SK-N-SH (cell line): ENCODE results near the gene ARPC2. TPM values are rescaled to one million over a fixed set of nuclear protein-coding genes. Genes with fewer than 3 reads are reported as not detected.
"Not testable (repeated sequence)": the region's sequence is repeated elsewhere in the genome, so short reads cannot be mapped to it uniquely, and the experiment has no call there.

Experiments used
- CTCF ChIA-PET: fragments of 300-600, 350-600 bp; formaldehyde crosslinking; extraction: SDS; loops from one replicate; lab custom pipeline; 2021; lab: Yijun Ruan, JAX
- POLR2A ChIA-PET: fragments of 350-600 bp; sonication (Branson Sonifier 250); formaldehyde crosslinking; extraction: SDS; loops from one replicate; lab custom pipeline; 2020; ENCODE audit warnings: antibody characterized with exemption, inconsistent platforms; lab: Yijun Ruan, JAX
- DNase-seq: peaks from one replicate; pipeline ENCODE4 v3.0.0; 2012
- H2AFZ ChIP-seq: fragments of 200-600 bp; sonication (generic); 2 replicates; pipeline ENCODE4 v1.8.1; 2016; ENCODE audit warnings: antibody characterized with exemption, mild to moderate bottlenecking, low read depth
- H3F3A ChIP-seq: fragments of 200-600 bp; sonication (generic); replicated peaks from 2 replicates; pipeline ENCODE3; 2016; ENCODE audit warnings: antibody characterized with exemption, mild to moderate bottlenecking; ENCODE audit not compliant: insufficient read depth
- H3K27ac ChIP-seq, 2 experiments: fragments of 200-500 bp in 1 of 2; fragments of 200-600 bp in 1 of 2; sonication (Bioruptor generic) in 1 of 2; sonication (generic), shearing (Covaris generic) in 1 of 2; 2 replicates each; pipeline versions ENCODE4 v1.5.1 to v1.6.1; 2014 to 2016; ENCODE audit warnings: low read depth in 2 of 2, inconsistent platforms in 1 of 2, low read length in 1 of 2, mild to moderate bottlenecking in 1 of 2, mixed read lengths in 1 of 2
- H3K27me3 ChIP-seq: fragments of 200-600 bp; sonication (generic), shearing (Covaris generic); 2 replicates; pipeline ENCODE4 v1.6.1; 2016; ENCODE audit warnings: mixed run types; ENCODE audit not compliant: insufficient read depth
- H3K36me3 ChIP-seq, 2 experiments: fragments of 200-500 bp in 1 of 2; fragments of 200-600 bp in 1 of 2; sonication (Bioruptor generic) in 1 of 2; sonication (generic) in 1 of 2; replicated peaks in 1 of 2; 2 replicates each; pipeline versions ENCODE3 to v1.5.1; 2014 to 2016; ENCODE audit warnings: low read length in 1 of 2, mild to moderate bottlenecking in 1 of 2; ENCODE audit not compliant: insufficient read depth in 2 of 2, control insufficient read depth in 1 of 2
- H3K4me1 ChIP-seq, 2 experiments: fragments of 200-500 bp in 1 of 2; fragments of 200-600 bp in 1 of 2; sonication (Bioruptor generic) in 1 of 2; sonication (generic), shearing (Covaris generic) in 1 of 2; 2 replicates each; pipeline versions ENCODE4 v1.5.1 to v1.6.1; 2014 to 2016; ENCODE audit warnings: low read depth in 1 of 2, low read length in 1 of 2, mixed run types in 1 of 2; ENCODE audit not compliant: insufficient read depth in 2 of 2, control insufficient read depth in 1 of 2
- H3K4me2 ChIP-seq: fragments of 200-600 bp; sonication (generic), shearing (Covaris generic); 2 replicates; pipeline ENCODE4 v1.6.1; 2017; ENCODE audit warnings: mixed run types
- H3K4me3 ChIP-seq, 2 experiments: fragments of 200-500 bp in 1 of 2; fragments of 200-600 bp in 1 of 2; sonication (Bioruptor generic) in 1 of 2; sonication (generic), shearing (Covaris generic) in 1 of 2; 2 replicates each; pipeline versions ENCODE4 v1.5.1 to v1.8.1; 2014 to 2016; ENCODE audit warnings: low read depth in 2 of 2, inconsistent platforms in 1 of 2, low read length in 1 of 2, mild to moderate bottlenecking in 1 of 2, mixed read lengths in 1 of 2, moderate library complexity in 1 of 2
- H3K79me2 ChIP-seq: fragments of 200-600 bp; sonication (generic); 2 replicates; pipeline ENCODE4 v1.8.1; 2017; ENCODE audit warnings: mild to moderate bottlenecking; ENCODE audit not compliant: insufficient read depth
- H3K9ac ChIP-seq: fragments of 200-600 bp; sonication (generic); 2 replicates; pipeline ENCODE4 v1.6.1; 2017; ENCODE audit warnings: mixed run types
- H3K9me2 ChIP-seq: fragments of 200-600 bp; sonication (generic); 2 replicates; pipeline ENCODE4 v1.6.1; 2017; ENCODE audit warnings: mixed run types
- H3K9me3 ChIP-seq: fragments of 200-600 bp; sonication (generic); 2 replicates; pipeline ENCODE4 v1.6.1; 2017; ENCODE audit warnings: mixed run types, mild to moderate bottlenecking, moderate library complexity
- H4K20me1 ChIP-seq: fragments of 200-600 bp; sonication (generic); 2 replicates; pipeline ENCODE4 v1.6.1; 2017; ENCODE audit warnings: mild to moderate bottlenecking, mixed run types; ENCODE audit not compliant: insufficient read depth
- CHD2 ChIP-seq: fragments of 150-350 bp; IDR thresholded peaks from 2 replicates; pipeline ENCODE4 v1.6.1; 2018; ENCODE audit warnings: low read length; ENCODE audit not compliant: partially characterized antibody
- EP300 ChIP-seq, 2 experiments: IDR thresholded peaks; 2 replicates each; pipeline versions ENCODE4 v1.4.0 to v1.6.1; 2012; ENCODE audit warnings: borderline replicate concordance in 1 of 2, low read depth in 1 of 2, low read length in 1 of 2
- EZH2phosphoT487 ChIP-seq: fragments of 200-600 bp; sonication (generic); IDR thresholded peaks from 2 replicates; pipeline ENCODE4 v1.6.1; 2017; ENCODE audit warnings: low read depth, mixed run types, mild to moderate bottlenecking, antibody characterized with exemption, moderate library complexity, borderline replicate concordance
- FOSL2 ChIP-seq: IDR thresholded peaks from 2 replicates; pipeline ENCODE4 v1.4.0; 2012; ENCODE audit warnings: low read depth, mild to moderate bottlenecking, moderate library complexity, borderline replicate concordance
- FOXJ3 ChIP-seq: sonication (generic); formaldehyde crosslinking; IDR thresholded peaks from 2 replicates; pipeline ENCODE4 v1.5.1; 2020; ENCODE audit warnings: mild to moderate bottlenecking, missing genetic modification reagents
- GABPA ChIP-seq: IDR thresholded peaks from 2 replicates; pipeline ENCODE4 v1.4.0; 2012; ENCODE audit warnings: low read depth, mild to moderate bottlenecking
- GATA2 ChIP-seq: sonication (generic); formaldehyde crosslinking; IDR thresholded peaks from 2 replicates; pipeline ENCODE4 v1.5.0; 2020; ENCODE audit warnings: mild to moderate bottlenecking, missing genetic modification reagents
- MAX ChIP-seq: IDR thresholded peaks from 2 replicates; pipeline ENCODE4 v1.4.0; 2012; ENCODE audit warnings: low read depth
- POLR2AphosphoS5 ChIP-seq: IDR thresholded peaks from 2 replicates; pipeline ENCODE4 v1.6.1; 2012; ENCODE audit warnings: low read depth, low read length
- RAD21 ChIP-seq: IDR thresholded peaks from 2 replicates; pipeline ENCODE4 v1.6.1; 2012; ENCODE audit warnings: mild to moderate bottlenecking, low read length
- RCOR1 ChIP-seq: fragments of 150-350 bp; IDR thresholded peaks from 2 replicates; pipeline ENCODE4 v1.6.1; 2017; ENCODE audit warnings: antibody characterized with exemption, low read length
- RFX5 ChIP-seq: IDR thresholded peaks from 2 replicates; pipeline ENCODE4 v1.6.1; 2012; ENCODE audit warnings: mild to moderate bottlenecking, improper control_type of control experiment, low read length
- RXRA ChIP-seq: IDR thresholded peaks from 2 replicates; pipeline ENCODE4 v1.4.0; 2012; ENCODE audit warnings: low read depth, mild to moderate bottlenecking, borderline replicate concordance
- SIN3A ChIP-seq: IDR thresholded peaks from 2 replicates; pipeline ENCODE4 v1.6.1; 2012; ENCODE audit warnings: low read depth, mild to moderate bottlenecking, low read length, moderate library complexity, borderline replicate concordance
- SMC3 ChIP-seq: IDR thresholded peaks from 2 replicates; pipeline ENCODE4 v1.6.1; 2012; ENCODE audit warnings: low read depth, low read length, improper control_type of control experiment
- TEAD4 ChIP-seq: IDR thresholded peaks from 2 replicates; pipeline ENCODE4 v1.4.0; 2012; ENCODE audit warnings: mild to moderate bottlenecking, borderline replicate concordance; ENCODE audit not compliant: insufficient read depth
- USF1 ChIP-seq: IDR thresholded peaks from 2 replicates; pipeline ENCODE4 v1.4.0; 2012; ENCODE audit warnings: low read depth, borderline replicate concordance
- YY1 ChIP-seq: IDR thresholded peaks from 2 replicates; pipeline ENCODE4 v1.4.0; 2012; ENCODE audit warnings: low read depth, mild to moderate bottlenecking
- ZBTB33 ChIP-seq: IDR thresholded peaks from 2 replicates; pipeline ENCODE4 v1.4.0; 2012; ENCODE audit warnings: low read depth, borderline replicate concordance
- WGBS: methylation state at CpG from one replicate; pipeline ENCODE4 v1.1.6; 2017; ENCODE audit warnings: low lambda C conversion rate; 5-methylcytosine and 5-hydroxymethylcytosine counted together
- polyA plus RNA-seq, 3 experiments: library from polyadenylated mRNA; depleted of rRNA; stranded (reverse); fragments of >200 nt; gene quantifications; 2 replicates each; pipeline ENCODE4 v1.2.3, GENCODE V29; 2012
- TF ChIP-seq, protein P1 (sequence below): fragments of 200-600 bp; sonication (generic); IDR thresholded peaks from 2 replicates; pipeline ENCODE4 v1.6.1; 2017; ENCODE audit warnings: antibody characterized with exemption, mild to moderate bottlenecking, moderate library complexity
- TF ChIP-seq, protein P2 (sequence below): IDR thresholded peaks from 2 replicates; pipeline ENCODE4; 2012
- TF ChIP-seq, protein P3 (sequence below): fragments of 150-350 bp; IDR thresholded peaks from 2 replicates; pipeline ENCODE4 v1.6.1; 2017; ENCODE audit warnings: antibody characterized with exemption, low read length, low read depth, borderline replicate concordance
- TF ChIP-seq, protein P4 (sequence below): fragments of 150-350 bp; IDR thresholded peaks from 2 replicates; pipeline ENCODE4 v1.6.1; 2016; ENCODE audit warnings: mild to moderate bottlenecking, low read depth, low read length

The ARPC2 gene
- polyA plus RNA-seq, 1 of the 3 experiments (the other 2 are of a cell fraction), result 319 TPM

- TF ChIP-seq ZBTB33 (no peak), CHD2 (peak; percentile 40), FOXJ3 (CRISPR knock-in tag) (no peak), YY1 (no peak), RCOR1 (no peak), GABPA (no peak), TEAD4 (no peak), EZH2phosphoT487 (no peak), SIN3A (no peak), POLR2AphosphoS5 (no peak), GATA2 (CRISPR knock-in tag) (no peak), MAX (no peak), EP300 (IDR thresholded peaks at IDR 0.05; ENCODE audit: borderline replicate concordance in 1 of 2, low read depth in 1 of 2, low read length in 1 of 2) (no peak), RXRA (no peak), RAD21 (peak; percentile 84), FOSL2 (no peak), RFX5 (no peak), SMC3 (peak; percentile 85), USF1 (no peak)
- TF ChIP-seq, protein P1, sequence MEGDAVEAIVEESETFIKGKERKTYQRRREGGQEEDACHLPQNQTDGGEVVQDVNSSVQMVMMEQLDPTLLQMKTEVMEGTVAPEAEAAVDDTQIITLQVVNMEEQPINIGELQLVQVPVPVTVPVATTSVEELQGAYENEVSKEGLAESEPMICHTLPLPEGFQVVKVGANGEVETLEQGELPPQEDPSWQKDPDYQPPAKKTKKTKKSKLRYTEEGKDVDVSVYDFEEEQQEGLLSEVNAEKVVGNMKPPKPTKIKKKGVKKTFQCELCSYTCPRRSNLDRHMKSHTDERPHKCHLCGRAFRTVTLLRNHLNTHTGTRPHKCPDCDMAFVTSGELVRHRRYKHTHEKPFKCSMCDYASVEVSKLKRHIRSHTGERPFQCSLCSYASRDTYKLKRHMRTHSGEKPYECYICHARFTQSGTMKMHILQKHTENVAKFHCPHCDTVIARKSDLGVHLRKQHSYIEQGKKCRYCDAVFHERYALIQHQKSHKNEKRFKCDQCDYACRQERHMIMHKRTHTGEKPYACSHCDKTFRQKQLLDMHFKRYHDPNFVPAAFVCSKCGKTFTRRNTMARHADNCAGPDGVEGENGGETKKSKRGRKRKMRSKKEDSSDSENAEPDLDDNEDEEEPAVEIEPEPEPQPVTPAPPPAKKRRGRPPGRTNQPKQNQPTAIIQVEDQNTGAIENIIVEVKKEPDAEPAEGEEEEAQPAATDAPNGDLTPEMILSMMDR, result peak; percentile 88
- TF ChIP-seq, protein P2, sequence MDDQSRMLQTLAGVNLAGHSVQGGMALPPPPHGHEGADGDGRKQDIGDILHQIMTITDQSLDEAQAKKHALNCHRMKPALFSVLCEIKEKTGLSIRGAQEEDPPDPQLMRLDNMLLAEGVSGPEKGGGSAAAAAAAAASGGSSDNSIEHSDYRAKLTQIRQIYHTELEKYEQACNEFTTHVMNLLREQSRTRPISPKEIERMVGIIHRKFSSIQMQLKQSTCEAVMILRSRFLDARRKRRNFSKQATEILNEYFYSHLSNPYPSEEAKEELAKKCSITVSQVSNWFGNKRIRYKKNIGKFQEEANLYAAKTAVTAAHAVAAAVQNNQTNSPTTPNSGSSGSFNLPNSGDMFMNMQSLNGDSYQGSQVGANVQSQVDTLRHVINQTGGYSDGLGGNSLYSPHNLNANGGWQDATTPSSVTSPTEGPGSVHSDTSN, result no peak
- TF ChIP-seq, protein P3, sequence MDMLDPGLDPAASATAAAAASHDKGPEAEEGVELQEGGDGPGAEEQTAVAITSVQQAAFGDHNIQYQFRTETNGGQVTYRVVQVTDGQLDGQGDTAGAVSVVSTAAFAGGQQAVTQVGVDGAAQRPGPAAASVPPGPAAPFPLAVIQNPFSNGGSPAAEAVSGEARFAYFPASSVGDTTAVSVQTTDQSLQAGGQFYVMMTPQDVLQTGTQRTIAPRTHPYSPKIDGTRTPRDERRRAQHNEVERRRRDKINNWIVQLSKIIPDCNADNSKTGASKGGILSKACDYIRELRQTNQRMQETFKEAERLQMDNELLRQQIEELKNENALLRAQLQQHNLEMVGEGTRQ, result no peak
- TF ChIP-seq, protein P4, sequence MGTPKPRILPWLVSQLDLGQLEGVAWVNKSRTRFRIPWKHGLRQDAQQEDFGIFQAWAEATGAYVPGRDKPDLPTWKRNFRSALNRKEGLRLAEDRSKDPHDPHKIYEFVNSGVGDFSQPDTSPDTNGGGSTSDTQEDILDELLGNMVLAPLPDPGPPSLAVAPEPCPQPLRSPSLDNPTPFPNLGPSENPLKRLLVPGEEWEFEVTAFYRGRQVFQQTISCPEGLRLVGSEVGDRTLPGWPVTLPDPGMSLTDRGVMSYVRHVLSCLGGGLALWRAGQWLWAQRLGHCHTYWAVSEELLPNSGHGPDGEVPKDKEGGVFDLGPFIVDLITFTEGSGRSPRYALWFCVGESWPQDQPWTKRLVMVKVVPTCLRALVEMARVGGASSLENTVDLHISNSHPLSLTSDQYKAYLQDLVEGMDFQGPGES, result no peak
These were observed 55.7 kb downstream of the ARPC2 start (continued) for GRCh38 chr2:218272531-218273212.

DNA sequence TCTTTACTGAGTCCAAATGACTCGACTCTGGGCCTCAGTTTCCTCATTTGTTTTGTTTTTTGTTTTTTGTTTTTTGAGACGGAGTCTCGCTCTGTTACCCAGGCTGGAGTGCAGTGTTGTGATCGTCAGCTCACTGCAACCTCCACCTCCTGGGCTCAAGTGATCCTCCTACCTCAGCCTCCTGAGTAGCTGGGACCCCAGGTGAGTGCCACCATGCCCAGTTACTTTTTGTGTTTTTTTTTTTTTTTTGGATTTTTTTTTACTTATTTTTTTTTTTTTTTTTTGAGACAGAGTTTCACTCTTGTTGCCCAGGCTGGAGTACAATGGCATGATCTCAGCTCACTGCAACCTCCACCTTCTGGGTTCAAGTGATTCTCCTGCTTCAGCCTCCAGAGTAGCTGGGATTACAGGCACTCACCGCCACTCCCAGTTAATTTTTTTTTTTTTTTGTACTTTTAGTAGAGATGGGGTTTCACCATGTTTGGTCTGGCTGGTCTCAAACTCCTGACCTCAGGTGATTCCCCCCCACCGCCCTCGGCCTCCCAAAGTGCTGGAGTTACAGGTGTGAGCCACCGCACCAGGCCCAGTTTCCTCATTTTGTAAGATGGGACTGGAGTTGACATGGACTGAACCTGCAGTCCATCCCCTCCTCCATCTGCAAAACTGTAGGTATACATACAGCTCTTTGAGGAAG is 56.4 kb downstream of the ARPC2 start:
- H3F3A ChIP-seq, H3K4me3 ChIP-seq, H3K27me3 ChIP-seq, DNase-seq, POLR2A ChIA-PET, H3K27ac ChIP-seq, H3K9me2 ChIP-seq, H4K20me1 ChIP-seq, H2AFZ ChIP-seq, H3K4me2 ChIP-seq, H3K9ac ChIP-seq, H3K9me3 ChIP-seq: not testable (repeated sequence)
- WGBS, result 88% methylated on average over 8 of the region's 8 CpGs
- Histone ChIP-seq H3K36me3 (peaks cover 17 to 31% of the 10 kb centered on the region in 2 experiments), H3K79me2 (peaks cover 34% of the 10 kb centered on the region), H3K4me1 (peaks cover 14 to 19% of the 10 kb centered on the region in 2 experiments; a peak in 1 of 4 replicates)
- CTCF ChIA-PET, result interaction anchor here (0.6 to 5.7 kb wide), 22 partner anchors 9 to 203 kb away, joined by 3 to 47 read pairs (median 4); partner anchors contain the start of genes CATIP and GPBAR1
